GM12892 (cell line): ENCODE measurements around the gene SLC12A3.

ENCODE experiments used
- POLR2A ChIP-seq: IDR thresholded peaks from 2 replicates; pipeline ENCODE4 v1.6.1; 2011; ENCODE audit warnings: low read depth, low read length, control low read depth
- POLR2AphosphoS5 ChIP-seq: IDR thresholded peaks from 2 replicates; pipeline ENCODE4 v1.6.1; 2011; ENCODE audit warnings: low read depth, low read length, control low read depth
- TAF1 ChIP-seq: IDR thresholded peaks from 2 replicates; pipeline ENCODE4 v1.6.1; 2011; ENCODE audit warnings: low read depth, mild to moderate bottlenecking, control low read depth, low read length, borderline replicate concordance

DNA sequence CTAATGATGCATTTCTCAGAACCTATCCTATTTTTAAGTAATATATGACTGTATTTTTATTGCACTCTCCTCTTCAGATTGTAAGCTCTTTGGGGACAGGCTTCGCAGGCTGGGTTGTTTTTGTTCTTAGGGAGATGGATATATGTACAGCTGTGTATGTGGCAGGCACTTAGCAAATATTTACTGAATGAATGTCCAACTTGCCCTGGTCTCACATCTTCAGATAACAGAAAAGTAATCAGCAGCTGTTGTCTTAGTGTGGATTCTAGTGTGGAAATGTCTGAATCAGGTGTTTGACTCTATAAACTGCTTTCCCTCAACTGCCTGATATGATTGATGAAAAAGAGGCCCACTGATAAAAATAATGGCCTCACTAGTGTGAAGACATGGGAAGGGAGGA, 47.1 kb upstream of the SLC12A3 start:
- TF ChIP-seq POLR2AphosphoS5 (no peak), POLR2A (no peak), TAF1 (no peak)
